IMR-90 (cell line): ENCODE data around the gene CABP2. TPM values are rescaled to one million over a fixed set of nuclear protein-coding genes. Genes with fewer than 3 reads are reported as not detected.

Experiments
- ATAC-seq: fragments of 200-7000 bp; cut with Tn5 transposase; 2 replicates; pipeline ENCODE4 v1.9.1; 2020; ENCODE audit warnings: low read depth, mild to moderate bottlenecking, moderate library complexity
- BruUV-seq: library from RNA; stranded (reverse); fragments of 400-500 nt; replicated peaks from 2 replicates; lab custom pipeline; 2021; lab: Mats Ljungman, UMichigan
- CTCF ChIA-PET: fragments of 300-600 bp; formaldehyde crosslinking; extraction: SDS; loops from one replicate; lab custom pipeline; 2021; ENCODE audit warnings: antibody characterized with exemption; lab: Yijun Ruan, JAX
- POLR2A ChIA-PET: fragments of 300-600 bp; sonication (Branson Sonifier 250); formaldehyde crosslinking; loops from one replicate; lab custom pipeline; 2022; ENCODE audit warnings: antibody characterized with exemption; ENCODE audit not compliant: unreplicated experiment; lab: Charles Lee
- DNase-seq: peaks from one replicate; pipeline ENCODE4 v3.0.0; 2013
- H2AFZ ChIP-seq: replicated peaks from 2 replicates; pipeline ENCODE3; 2013; ENCODE audit warnings: low read length, mild to moderate bottlenecking; ENCODE audit not compliant: poor library complexity
- H2AK5ac ChIP-seq: 2 replicates; pipeline ENCODE4 v1.6.1; 2013; ENCODE audit warnings: low read depth, low read length, inconsistent platforms
- H2AK9ac ChIP-seq: replicated peaks from 2 replicates; pipeline ENCODE3; 2013; ENCODE audit warnings: mild to moderate bottlenecking, low read depth, low read length, moderate library complexity; ENCODE audit not compliant: poor library complexity
- H2BK120ac ChIP-seq: 2 replicates; pipeline ENCODE4 v1.6.1; 2013; ENCODE audit warnings: low read depth, low read length, inconsistent platforms
- H2BK15ac ChIP-seq: 3 replicates; pipeline ENCODE4 v1.6.1; 2013; ENCODE audit warnings: low read depth, low read length, inconsistent platforms
- H2BK20ac ChIP-seq: 2 replicates; pipeline ENCODE4 v1.6.1; 2013; ENCODE audit warnings: low read depth, mild to moderate bottlenecking, inconsistent platforms, low read length, moderate library complexity
- H2BK5ac ChIP-seq: 2 replicates; pipeline ENCODE4 v1.6.1; 2013; ENCODE audit warnings: mild to moderate bottlenecking, low read depth, low read length, inconsistent platforms; ENCODE audit not compliant: poor library complexity, severe bottlenecking
- H3K14ac ChIP-seq: replicated peaks from 2 replicates; pipeline ENCODE4 v1.6.1; 2013; ENCODE audit warnings: low read depth, low read length, inconsistent platforms
- H3K18ac ChIP-seq: 2 replicates; pipeline ENCODE4 v1.6.1; 2013; ENCODE audit warnings: low read depth, low read length, control low read depth
- H3K23ac ChIP-seq: 2 replicates; pipeline ENCODE4 v1.6.1; 2013; ENCODE audit warnings: low read depth, low read length, inconsistent platforms
- H3K27ac ChIP-seq: 2 replicates; pipeline ENCODE4 v1.5.1; 2013; ENCODE audit warnings: mild to moderate bottlenecking, control low read depth, low read length; ENCODE audit not compliant: insufficient read depth
- H3K27me3 ChIP-seq: 2 replicates; pipeline ENCODE4 v1.6.1; 2013; ENCODE audit warnings: low read length; ENCODE audit not compliant: control insufficient read depth, insufficient read depth
- H3K36me3 ChIP-seq: 2 replicates; pipeline ENCODE4 v1.6.1; 2013; ENCODE audit warnings: low read length, mixed read lengths; ENCODE audit not compliant: control insufficient read depth, insufficient read depth
- H3K4ac ChIP-seq: 2 replicates; pipeline ENCODE4 v1.6.1; 2013; ENCODE audit warnings: low read depth, low read length, inconsistent platforms
- H3K4me1 ChIP-seq: 2 replicates; pipeline ENCODE4 v1.6.1; 2013; ENCODE audit warnings: low read length, mixed read lengths; ENCODE audit not compliant: control insufficient read depth, insufficient read depth
- H3K4me2 ChIP-seq: 2 replicates; pipeline ENCODE4 v1.6.1; 2013; ENCODE audit warnings: low read depth, mild to moderate bottlenecking, control low read depth, low read length, moderate library complexity
- H3K4me3 ChIP-seq: 2 replicates; pipeline ENCODE4 v1.5.1; 2013; ENCODE audit warnings: low read depth, mild to moderate bottlenecking, control low read depth, low read length, moderate library complexity; ENCODE audit not compliant: insufficient read depth
- H3K56ac ChIP-seq: 2 replicates; pipeline ENCODE4 v1.6.1; 2013; ENCODE audit warnings: low read length, inconsistent platforms; ENCODE audit not compliant: insufficient read depth; ENCODE audit errors: extremely low read depth
- H3K79me1 ChIP-seq, 2 experiments: 2 replicates each; pipeline ENCODE4 v1.6.1; 2013; ENCODE audit warnings: low read length in 2 of 2, inconsistent platforms in 1 of 2, low read depth in 1 of 2
- H3K9ac ChIP-seq: 2 replicates; pipeline ENCODE4 v1.6.1; 2013; ENCODE audit warnings: low read depth, low read length, control low read depth
- H3K9me1 ChIP-seq: 2 replicates; pipeline ENCODE4 v1.6.1; 2013; ENCODE audit warnings: low read length, inconsistent platforms; ENCODE audit not compliant: insufficient read depth
- H3K9me3 ChIP-seq: 2 replicates; pipeline ENCODE4 v1.6.1; 2013; ENCODE audit warnings: low read length; ENCODE audit not compliant: control insufficient read depth, insufficient read depth
- H4K20me1 ChIP-seq: 2 replicates; pipeline ENCODE4 v1.6.1; 2013; ENCODE audit warnings: low read length, inconsistent platforms; ENCODE audit not compliant: insufficient read depth
- H4K5ac ChIP-seq: 2 replicates; pipeline ENCODE4 v1.6.1; 2013; ENCODE audit warnings: mild to moderate bottlenecking, low read depth, low read length, control low read depth
- H4K8ac ChIP-seq, 2 experiments: 2 replicates each; pipeline ENCODE4 v1.6.1; 2013; ENCODE audit warnings: low read depth in 2 of 2, low read length in 2 of 2, control low read depth in 1 of 2, inconsistent platforms in 1 of 2
- H4K91ac ChIP-seq: 2 replicates; pipeline ENCODE4 v1.6.1; 2013; ENCODE audit warnings: low read depth, low read length, inconsistent platforms; ENCODE audit not compliant: insufficient read depth
- BHLHE40 ChIP-seq: fragments of 150-350 bp; IDR thresholded peaks from 2 replicates; pipeline ENCODE4 v1.6.1; 2016; ENCODE audit warnings: mild to moderate bottlenecking, low read depth, low read length
- CEBPB ChIP-seq: IDR thresholded peaks from 2 replicates; pipeline ENCODE4 v1.6.1; 2012; ENCODE audit warnings: low read depth, low read length, improper control_type of control experiment
- CHD1 ChIP-seq: IDR thresholded peaks from 2 replicates; pipeline ENCODE4 v1.6.1; 2012; ENCODE audit warnings: low read depth, low read length, improper control_type of control experiment
- FOS ChIP-seq: fragments of 150-350 bp; IDR thresholded peaks from 2 replicates; pipeline ENCODE4 v1.6.1; 2016; ENCODE audit warnings: low read depth, low read length
- MAFK ChIP-seq: IDR thresholded peaks from 2 replicates; pipeline ENCODE4 v1.6.1; 2012; ENCODE audit warnings: low read depth, low read length, improper control_type of control experiment
- NFE2L2 ChIP-seq: fragments of 150-350 bp; IDR thresholded peaks from 2 replicates; pipeline ENCODE4 v1.6.1; 2016; ENCODE audit warnings: low read depth, mild to moderate bottlenecking, low read length
- POLR2A ChIP-seq: IDR thresholded peaks from 2 replicates; pipeline ENCODE4 v1.6.1; 2012; ENCODE audit warnings: mild to moderate bottlenecking, low read depth, low read length
- RAD21 ChIP-seq: IDR thresholded peaks from 2 replicates; pipeline ENCODE4 v1.6.1; 2012; ENCODE audit warnings: low read length, improper control_type of control experiment
- RCOR1 ChIP-seq: IDR thresholded peaks from 2 replicates; pipeline ENCODE4 v1.6.1; 2012; ENCODE audit warnings: mild to moderate bottlenecking, low read length, improper control_type of control experiment; ENCODE audit not compliant: insufficient replicate concordance
- RFX5 ChIP-seq: IDR thresholded peaks from 2 replicates; pipeline ENCODE4 v1.8.0; 2012; ENCODE audit warnings: low read depth, mild to moderate bottlenecking, low read length, moderate library complexity
- SMC3 ChIP-seq: fragments of 150-350 bp; IDR thresholded peaks from 2 replicates; pipeline ENCODE4 v1.6.1; 2016; ENCODE audit warnings: low read depth, mild to moderate bottlenecking, antibody characterized with exemption, low read length, moderate library complexity
- WGBS, 2 experiments: methylation state at CpG; one replicate each; pipeline versions ENCODE4 v1.1.5 to v1.1.7; 2013; ENCODE audit warnings: missing lambda C conversion rate in 2 of 2; ENCODE audit not compliant: insufficient read length in 1 of 2; ENCODE audit errors: extremely low coverage in 2 of 2; 5-methylcytosine and 5-hydroxymethylcytosine counted together
- dilution Hi-C: fragments of 300-500 bp; cut with HindIII; formaldehyde crosslinking; loops from one replicate; pipeline ENCODE4 v1.14.3; 2018; ENCODE audit warnings: low sequenced_read_pairs; ENCODE audit not compliant: unreplicated experiment
- in situ Hi-C: fragments of 300-500 bp; cut with MboI; formaldehyde crosslinking; loops from 3 replicates; pipeline ENCODE4 v1.14.3; 2019; ENCODE audit warnings: low sequenced_read_pairs, inconsistent platforms, mixed read lengths
- intact Hi-C: fragments of 100-400 bp; cut with micrococcal nuclease; formaldehyde crosslinking; loops from 2 replicates; pipeline ENCODE4 v1.10.0; 2022
- polyA plus RNA-seq, 3 experiments: library from polyadenylated mRNA; depleted of rRNA; stranded (reverse); fragments of >200 nt; gene quantifications; 2 replicates each; pipeline ENCODE4 v1.2.3, GENCODE V29; 2012; ENCODE audit warnings: low replicate concordance in 1 of 3
- total RNA-seq: library from RNA; depleted of rRNA; stranded (reverse); fragments of >200 nt; gene quantifications from 2 replicates; pipeline ENCODE4 v1.2.3, GENCODE V29; 2012
- TF ChIP-seq, protein P1 (sequence below): conservative IDR thresholded peaks from 2 replicates; pipeline ENCODE4 v1.5.1; 2012; ENCODE audit warnings: mild to moderate bottlenecking, low read depth, low read length, improper control_type of control experiment
- TF ChIP-seq, protein P2 (sequence below): fragments of 150-350 bp; IDR thresholded peaks from 2 replicates; pipeline ENCODE4 v1.6.1; 2017; ENCODE audit warnings: mild to moderate bottlenecking, antibody characterized with exemption, low read length, low read depth
- TF ChIP-seq, protein P3 (sequence below): fragments of 150-350 bp; IDR thresholded peaks from 2 replicates; pipeline ENCODE4 v1.6.1; 2016; ENCODE audit warnings: low read depth, mild to moderate bottlenecking, low read length, moderate library complexity, borderline replicate concordance

CABP2 gene
- total and polyA plus RNA-seq, 2 of the 4 experiments (the other 2 are of a cell fraction) = not detected

DNA sequence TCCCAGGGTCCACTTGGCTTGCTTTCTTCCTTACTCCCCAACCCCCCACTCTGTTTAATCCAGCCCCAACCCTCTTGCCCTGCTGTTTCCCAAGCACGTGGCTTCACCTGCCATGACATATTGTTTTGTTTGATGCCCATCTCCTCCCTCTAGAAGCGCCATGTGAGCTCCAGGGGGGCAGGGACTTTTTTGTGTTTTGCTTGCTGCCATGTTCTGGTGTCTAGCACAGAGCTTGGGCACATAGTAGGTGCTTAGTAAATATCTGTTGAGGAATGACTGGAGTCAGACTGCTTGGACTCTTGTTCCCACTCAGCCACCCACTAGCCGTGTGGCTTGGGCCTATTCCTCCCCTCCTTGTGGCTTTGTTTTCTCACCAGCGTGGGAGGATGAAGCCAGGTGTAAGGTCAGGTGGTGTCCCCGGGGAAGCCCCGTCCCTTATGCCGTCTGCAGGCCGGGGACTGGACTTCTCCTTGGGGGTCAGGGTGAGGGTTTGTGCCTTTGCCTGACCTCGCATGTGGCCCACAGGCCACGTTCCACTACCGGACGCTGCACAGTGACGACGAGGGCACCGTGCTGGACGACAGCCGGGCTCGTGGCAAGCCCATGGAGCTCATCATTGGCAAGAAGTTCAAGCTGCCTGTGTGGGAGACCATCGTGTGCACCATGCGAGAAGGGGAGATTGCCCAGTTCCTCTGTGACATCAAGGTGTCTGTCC, 36.6 kb downstream of the CABP2 start:
- H3K23ac ChIP-seq = no peak overlapping the region
- no peak overlapping the region for H2AK5ac ChIP-seq
- H3K4me3 ChIP-seq = no peak overlapping the region
- no peak overlapping the region for H2BK120ac ChIP-seq
- H3K79me1 ChIP-seq = peaks cover 14 to 38% of the 10 kb centered on the region in 2 experiments
- no peaks in the 10 kb centered on the region for H3K9me3 ChIP-seq
- H3K18ac ChIP-seq = no peak overlapping the region
- no peak overlapping the region for H3K27ac ChIP-seq
- H3K56ac ChIP-seq = no peak overlapping the region
- H3K4ac ChIP-seq = no peak overlapping the region
- peaks cover 29% of the 10 kb centered on the region for H3K36me3 ChIP-seq
- dilution Hi-C loops = no loop called here
- no peak overlapping the region for H3K9ac ChIP-seq
- H2BK5ac ChIP-seq = no peak overlapping the region
- no peak overlapping the region for H4K5ac ChIP-seq
- WGBS, 2 experiments = 90% methylated on average over 16 of the region's 20 CpGs; no CpG with 5 or more reads in 1 of the 2 experiments
- H2AK9ac ChIP-seq = peak overlapping the region; percentile 22
- H3K9me1 ChIP-seq = peaks cover 19% of the 10 kb centered on the region
- in situ Hi-C loops = no loop called here
- no peaks in the 10 kb centered on the region; the same call in none of the 2 replicates for H4K20me1 ChIP-seq
- H2BK15ac ChIP-seq = no peak overlapping the region
- no peak overlapping the region for H2AFZ ChIP-seq
- no peak overlapping the region for H4K91ac ChIP-seq
- no peak for ATAC-seq
- no peak for DNase-seq
- ChIA-PET CTCF (no interaction called here), POLR2A (no interaction called here)
- intact Hi-C loops = no loop called here
- H3K27me3 ChIP-seq = no peaks in the 10 kb centered on the region
- BruUV-seq = no TSS peak
- H4K8ac ChIP-seq = no peak overlapping the region
- no peak overlapping the region for H3K14ac ChIP-seq
- TF ChIP-seq, protein P1, sequence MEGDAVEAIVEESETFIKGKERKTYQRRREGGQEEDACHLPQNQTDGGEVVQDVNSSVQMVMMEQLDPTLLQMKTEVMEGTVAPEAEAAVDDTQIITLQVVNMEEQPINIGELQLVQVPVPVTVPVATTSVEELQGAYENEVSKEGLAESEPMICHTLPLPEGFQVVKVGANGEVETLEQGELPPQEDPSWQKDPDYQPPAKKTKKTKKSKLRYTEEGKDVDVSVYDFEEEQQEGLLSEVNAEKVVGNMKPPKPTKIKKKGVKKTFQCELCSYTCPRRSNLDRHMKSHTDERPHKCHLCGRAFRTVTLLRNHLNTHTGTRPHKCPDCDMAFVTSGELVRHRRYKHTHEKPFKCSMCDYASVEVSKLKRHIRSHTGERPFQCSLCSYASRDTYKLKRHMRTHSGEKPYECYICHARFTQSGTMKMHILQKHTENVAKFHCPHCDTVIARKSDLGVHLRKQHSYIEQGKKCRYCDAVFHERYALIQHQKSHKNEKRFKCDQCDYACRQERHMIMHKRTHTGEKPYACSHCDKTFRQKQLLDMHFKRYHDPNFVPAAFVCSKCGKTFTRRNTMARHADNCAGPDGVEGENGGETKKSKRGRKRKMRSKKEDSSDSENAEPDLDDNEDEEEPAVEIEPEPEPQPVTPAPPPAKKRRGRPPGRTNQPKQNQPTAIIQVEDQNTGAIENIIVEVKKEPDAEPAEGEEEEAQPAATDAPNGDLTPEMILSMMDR = no peak
- TF ChIP-seq FOS (no peak), RFX5 (no peak), CEBPB (no peak), MAFK (no peak), SMC3 (no peak), CHD1 (no peak), NFE2L2 (no peak), RAD21 (no peak), BHLHE40 (no peak), POLR2A (no peak), RCOR1 (no peak)
- TF ChIP-seq, protein P2, sequence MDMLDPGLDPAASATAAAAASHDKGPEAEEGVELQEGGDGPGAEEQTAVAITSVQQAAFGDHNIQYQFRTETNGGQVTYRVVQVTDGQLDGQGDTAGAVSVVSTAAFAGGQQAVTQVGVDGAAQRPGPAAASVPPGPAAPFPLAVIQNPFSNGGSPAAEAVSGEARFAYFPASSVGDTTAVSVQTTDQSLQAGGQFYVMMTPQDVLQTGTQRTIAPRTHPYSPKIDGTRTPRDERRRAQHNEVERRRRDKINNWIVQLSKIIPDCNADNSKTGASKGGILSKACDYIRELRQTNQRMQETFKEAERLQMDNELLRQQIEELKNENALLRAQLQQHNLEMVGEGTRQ = no peak
- TF ChIP-seq, protein P3, sequence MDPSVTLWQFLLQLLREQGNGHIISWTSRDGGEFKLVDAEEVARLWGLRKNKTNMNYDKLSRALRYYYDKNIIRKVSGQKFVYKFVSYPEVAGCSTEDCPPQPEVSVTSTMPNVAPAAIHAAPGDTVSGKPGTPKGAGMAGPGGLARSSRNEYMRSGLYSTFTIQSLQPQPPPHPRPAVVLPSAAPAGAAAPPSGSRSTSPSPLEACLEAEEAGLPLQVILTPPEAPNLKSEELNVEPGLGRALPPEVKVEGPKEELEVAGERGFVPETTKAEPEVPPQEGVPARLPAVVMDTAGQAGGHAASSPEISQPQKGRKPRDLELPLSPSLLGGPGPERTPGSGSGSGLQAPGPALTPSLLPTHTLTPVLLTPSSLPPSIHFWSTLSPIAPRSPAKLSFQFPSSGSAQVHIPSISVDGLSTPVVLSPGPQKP = no peak
- H3K4me1 ChIP-seq = peaks cover 3% of the 10 kb centered on the region; the same call in 1 of the 2 replicates
- no peak overlapping the region for H3K4me2 ChIP-seq
- no peak overlapping the region for H2BK20ac ChIP-seq
